GM18526 (cell line): ENCODE results near the gene COA5.

Experiments used
- POLR2A ChIP-seq: IDR thresholded peaks from 3 replicates; pipeline ENCODE4 v1.6.1; 2011; ENCODE audit not compliant: insufficient read length; ENCODE audit errors: extremely low read depth

The COA5 gene

GRCh38 chr2:98568161-98568956, 40.0 kb downstream of the COA5 start:
- TF ChIP-seq POLR2A: no peak

GRCh38 chr2:98565941-98566340, 42.4 kb downstream of the COA5 start:
- no peak for TF ChIP-seq POLR2A

GRCh38 chr2:98565286-98565860, 42.9 kb downstream of the COA5 start:
- TF ChIP-seq POLR2A: no peak

GRCh38 chr2:98564541-98565132, 43.7 kb downstream of the COA5 start:
- no peak for TF ChIP-seq POLR2A

GRCh38 chr2:98563394-98563793, 44.9 kb downstream of the COA5 start:
- no peak for TF ChIP-seq POLR2A

GRCh38 chr2:98561902-98562695, 46.2 kb downstream of the COA5 start:
- no peak for TF ChIP-seq POLR2A

GRCh38 chr2:98561018-98561417, 47.3 kb downstream of the COA5 start:
- TF ChIP-seq POLR2A: no peak

GRCh38 chr2:98560256-98560771, 48.0 kb downstream of the COA5 start:
- TF ChIP-seq POLR2A: no peak

GRCh38 chr2:98559581-98559980, 48.7 kb downstream of the COA5 start:
- no peak for TF ChIP-seq POLR2A

- TF ChIP-seq POLR2A: no peak
These were observed 49.3 kb downstream of the COA5 start for GRCh38 chr2:98558852-98559530.

- no peak for TF ChIP-seq POLR2A
These were observed 51.8 kb downstream of the COA5 start for GRCh38 chr2:98556344-98557033.

- no peak for TF ChIP-seq POLR2A
These were observed 52.6 kb downstream of the COA5 start for GRCh38 chr2:98555696-98556095.

- no peak for TF ChIP-seq POLR2A
These were observed 54.0 kb downstream of the COA5 start for GRCh38 chr2:98554116-98554861.

- no peak for TF ChIP-seq POLR2A
These were observed 55.7 kb downstream of the COA5 start for GRCh38 chr2:98552499-98553179.
